Upper lobe of right lung (tissue), 1 donor: Measurements from ENCODE around the gene ZNRF2. TPM values are rescaled to one million over a fixed set of nuclear protein-coding genes. Genes with fewer than 3 reads are reported as not detected.
A peak's percentile ranks its signal among the peaks of the same experiment; 100 is the strongest.

ENCODE experiments used
- ATAC-seq: fragments of 200-7000 bp; cut with Tn5 transposase; one replicate; pipeline ENCODE4 v1.9.1; 2020; ENCODE audit warnings: mild to moderate bottlenecking, moderate library complexity
- DNase-seq: peaks from one replicate; pipeline ENCODE4 v3.0.0-alpha.2; 2020
- H3K27ac ChIP-seq: fragments of 200-600 bp; one replicate; pipeline ENCODE4 v1.8.0; 2022
- H3K27me3 ChIP-seq: fragments of 200-600 bp; one replicate; pipeline ENCODE4 v1.8.0; 2022; ENCODE audit warnings: mild to moderate bottlenecking
- H3K36me3 ChIP-seq: fragments of 200-600 bp; one replicate; pipeline ENCODE4 v1.8.0; 2022
- H3K4me1 ChIP-seq: fragments of 200-600 bp; one replicate; pipeline ENCODE4 v1.8.0; 2022
- H3K4me3 ChIP-seq: fragments of 200-600 bp; one replicate; pipeline ENCODE4 v1.8.0; 2022; ENCODE audit warnings: mild to moderate bottlenecking
- H3K9me3 ChIP-seq: fragments of 200-600 bp; one replicate; pipeline ENCODE4 v1.8.0; 2022
- CTCF ChIP-seq: fragments of 200-600 bp; IDR thresholded peaks from one replicate; pipeline ENCODE4 v1.8.0; 2022; ENCODE audit warnings: antibody characterized with exemption
- intact Hi-C: fragments of 100-400 bp; cut with DNase I; formaldehyde crosslinking; loops from one replicate; pipeline ENCODE4 v1.11.0; 2022
- total RNA-seq: library from RNA; stranded (reverse); fragmentation: NEBNext Ultra II Directional; extraction: Animal tissue kit (Norgen Biotek cat#: 25700); gene quantifications from one replicate; pipeline ENCODE4 v1.2.1, GENCODE V29; 2021
- donor health status: DM: no; HTN: yes; CAD: no; lungs with severe emphysema.

ZNRF2 gene
- total RNA-seq, 1 donor from 2014 or later = 24.6 TPM

- ATAC-seq (no peak), DNase-seq (no peak)
- intact Hi-C loops = no loop called here
- TF ChIP-seq CTCF = no peak
- Histone ChIP-seq H3K27ac (no peak overlapping the region), H3K27me3 (no peaks in the 10 kb centered on the region), H3K4me1 (no peaks in the 10 kb centered on the region), H3K4me3 (no peak overlapping the region), H3K9me3 (no peaks in the 10 kb centered on the region), H3K36me3 (no peaks in the 10 kb centered on the region)
Observed at GRCh38 chr7:30382607-30383006, 98.2 kb downstream of the ZNRF2 start.

- H3K36me3 ChIP-seq = no peaks in the 10 kb centered on the region
- intact Hi-C loops = no loop called here
- H3K9me3 ChIP-seq = no peaks in the 10 kb centered on the region
- no peaks in the 10 kb centered on the region for H3K4me1 ChIP-seq
- H3K27me3 ChIP-seq = no peaks in the 10 kb centered on the region
- DNase-seq = no peak
- TF ChIP-seq CTCF = no peak
- H3K4me3 ChIP-seq = no peak overlapping the region
- peak; percentile 49 for ATAC-seq
- H3K27ac ChIP-seq = no peak overlapping the region
Observed at GRCh38 chr7:30389791-30390190, 105.4 kb downstream of the ZNRF2 start.

- no peak for TF ChIP-seq CTCF
- H3K27me3 ChIP-seq = no peaks in the 10 kb centered on the region
- ATAC-seq (no peak), DNase-seq (no peak)
- no peak overlapping the region for H3K4me3 ChIP-seq
- no peak overlapping the region for H3K27ac ChIP-seq
- H3K4me1 ChIP-seq = no peaks in the 10 kb centered on the region
- no peaks in the 10 kb centered on the region for H3K36me3 ChIP-seq
- no peaks in the 10 kb centered on the region for H3K9me3 ChIP-seq
- intact Hi-C loops = no loop called here
Observed at GRCh38 chr7:30390736-30391636, 106.6 kb downstream of the ZNRF2 start.

- H3K9me3 ChIP-seq = no peaks in the 10 kb centered on the region
- no peak for DNase-seq
- no peak overlapping the region for H3K4me3 ChIP-seq
- no peak for TF ChIP-seq CTCF
- intact Hi-C loops = no loop called here
- H3K27ac ChIP-seq = no peak overlapping the region
- H3K27me3 ChIP-seq = no peaks in the 10 kb centered on the region
- no peak for ATAC-seq
- no peaks in the 10 kb centered on the region for H3K36me3 ChIP-seq
- H3K4me1 ChIP-seq = no peaks in the 10 kb centered on the region
Observed at GRCh38 chr7:30391806-30392205, 107.4 kb downstream of the ZNRF2 start.

- DNase-seq = no peak
- Histone ChIP-seq H3K4me1 (no peaks in the 10 kb centered on the region), H3K4me3 (no peak overlapping the region), H3K9me3 (no peaks in the 10 kb centered on the region), H3K27me3 (no peaks in the 10 kb centered on the region), H3K27ac (no peak overlapping the region), H3K36me3 (no peaks in the 10 kb centered on the region)
- ATAC-seq = no peak
- intact Hi-C loops = no loop called here
- no peak for TF ChIP-seq CTCF
Observed at GRCh38 chr7:30395676-30396075, 111.3 kb downstream of the ZNRF2 start.
